Stomach (tissue), 4 donors: ENCODE measurements around the gene CPHXL.

ENCODE experiments used
- EP300 ChIP-seq: sonication (generic); formaldehyde crosslinking; IDR thresholded peaks from one replicate; pipeline ENCODE4 v1.6.1; 2017; ENCODE audit warnings: antibody characterized with exemption
- POLR2A ChIP-seq, 4 donors: fragments of 450-650 bp; IDR thresholded peaks; one replicate each; pipeline ENCODE4 v1.6.1; 2016; ENCODE audit warnings: antibody characterized with exemption in 4 of 4, control low read depth in 2 of 4, mild to moderate bottlenecking in 1 of 4, moderate library complexity in 1 of 4
- POLR2AphosphoS5 ChIP-seq, 3 donors: sonication (generic); formaldehyde crosslinking; IDR thresholded peaks; one replicate each; pipeline ENCODE4 v1.6.1; 2016; ENCODE audit warnings: antibody characterized with exemption in 3 of 3
- TF ChIP-seq, protein P1 (sequence below), 7 experiments: fragments of 450-650 bp in 4 of 7; fragments of 200-600 bp in 3 of 7; sonication (generic) in 3 of 7; IDR thresholded peaks; one replicate each; pipeline ENCODE4 v1.5.1; 2016 to 2019; ENCODE audit warnings: antibody characterized with exemption in 7 of 7, control low read depth in 2 of 7, mild to moderate bottlenecking in 1 of 7

DNA sequence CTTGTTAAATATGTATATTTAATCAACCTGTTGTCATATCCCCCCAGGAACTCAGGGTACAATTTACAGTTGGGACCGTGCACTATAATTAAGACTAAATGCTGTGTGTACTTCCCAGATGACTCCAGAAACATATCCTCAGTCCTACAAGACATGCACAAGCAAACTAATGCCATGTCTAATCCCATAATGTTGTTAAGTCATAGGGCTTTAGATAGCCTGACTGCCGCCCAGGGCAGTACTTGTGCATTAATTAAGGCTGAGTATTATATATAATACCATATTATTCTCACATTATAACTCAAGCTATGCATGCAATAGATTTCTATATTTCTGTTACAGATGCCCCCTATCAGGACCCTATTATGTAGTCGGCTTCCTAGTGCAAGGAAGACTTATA is 20.1 kb upstream of the CPHXL start:
- TF ChIP-seq, protein P1, sequence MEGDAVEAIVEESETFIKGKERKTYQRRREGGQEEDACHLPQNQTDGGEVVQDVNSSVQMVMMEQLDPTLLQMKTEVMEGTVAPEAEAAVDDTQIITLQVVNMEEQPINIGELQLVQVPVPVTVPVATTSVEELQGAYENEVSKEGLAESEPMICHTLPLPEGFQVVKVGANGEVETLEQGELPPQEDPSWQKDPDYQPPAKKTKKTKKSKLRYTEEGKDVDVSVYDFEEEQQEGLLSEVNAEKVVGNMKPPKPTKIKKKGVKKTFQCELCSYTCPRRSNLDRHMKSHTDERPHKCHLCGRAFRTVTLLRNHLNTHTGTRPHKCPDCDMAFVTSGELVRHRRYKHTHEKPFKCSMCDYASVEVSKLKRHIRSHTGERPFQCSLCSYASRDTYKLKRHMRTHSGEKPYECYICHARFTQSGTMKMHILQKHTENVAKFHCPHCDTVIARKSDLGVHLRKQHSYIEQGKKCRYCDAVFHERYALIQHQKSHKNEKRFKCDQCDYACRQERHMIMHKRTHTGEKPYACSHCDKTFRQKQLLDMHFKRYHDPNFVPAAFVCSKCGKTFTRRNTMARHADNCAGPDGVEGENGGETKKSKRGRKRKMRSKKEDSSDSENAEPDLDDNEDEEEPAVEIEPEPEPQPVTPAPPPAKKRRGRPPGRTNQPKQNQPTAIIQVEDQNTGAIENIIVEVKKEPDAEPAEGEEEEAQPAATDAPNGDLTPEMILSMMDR (IDR thresholded peaks at IDR 0.05): no peak
- TF ChIP-seq POLR2AphosphoS5 (IDR thresholded peaks at IDR 0.05): no peak
- TF ChIP-seq POLR2A (IDR thresholded peaks at IDR 0.05): no peak
- no peak for TF ChIP-seq EP300
